Lower lobe of right lung (tissue), 2 donors: ENCODE results near the gene COLQ. TPM values are rescaled to one million over a fixed set of nuclear protein-coding genes. Genes with fewer than 3 reads are reported as not detected.

Source experiments
- ATAC-seq, 2 donors: fragments of 200-7000 bp; cut with Tn5 transposase; one replicate each; pipeline ENCODE4 v1.9.1; 2020 to 2022; ENCODE audit warnings: mild to moderate bottlenecking in 2 of 2, moderate library complexity in 2 of 2
- DNase-seq: peaks from one replicate; pipeline ENCODE4 v3.0.0-alpha.2; 2020
- H3K27ac ChIP-seq: fragments of 200-600 bp; one replicate; pipeline ENCODE4 v1.8.0; 2022
- H3K27me3 ChIP-seq: fragments of 200-600 bp; one replicate; pipeline ENCODE4 v1.8.0; 2022; ENCODE audit warnings: low read depth
- H3K36me3 ChIP-seq: fragments of 200-600 bp; one replicate; pipeline ENCODE4 v1.8.0; 2022; ENCODE audit warnings: mild to moderate bottlenecking
- H3K4me1 ChIP-seq: fragments of 200-600 bp; one replicate; pipeline ENCODE4 v1.8.0; 2022
- H3K4me3 ChIP-seq: fragments of 200-600 bp; one replicate; pipeline ENCODE4 v1.8.0; 2022; ENCODE audit warnings: mild to moderate bottlenecking
- H3K9me3 ChIP-seq: fragments of 200-600 bp; one replicate; pipeline ENCODE4 v1.8.0; 2022
- CTCF ChIP-seq: fragments of 200-600 bp; IDR thresholded peaks from one replicate; pipeline ENCODE4 v1.8.0; 2022; ENCODE audit warnings: antibody characterized with exemption, mild to moderate bottlenecking
- intact Hi-C: fragments of 100-400 bp; cut with DNase I; formaldehyde crosslinking; loops from one replicate; pipeline ENCODE4 v1.11.0; 2022
- total RNA-seq: library from RNA; stranded (reverse); fragmentation: NEBNext Ultra II Directional; extraction: Animal tissue kit (Norgen Biotek cat#: 25700); gene quantifications from one replicate; pipeline ENCODE4 v1.2.1, GENCODE V29; 2021
- donor health status: DM: no; HTN: yes; CAD: no; lungs with severe emphysema.

The COLQ gene
- total RNA-seq, 1 donor from 2014 or later: 2.0 TPM

- Histone ChIP-seq H3K27me3 (no peaks in the 10 kb centered on the region), H3K4me1 (no peaks in the 10 kb centered on the region), H3K9me3 (no peaks in the 10 kb centered on the region), H3K27ac (no peak overlapping the region), H3K36me3 (no peaks in the 10 kb centered on the region), H3K4me3 (no peak overlapping the region)
- intact Hi-C loops: no loop called here
- ATAC-seq (no peak), DNase-seq (no peak)
- no peak for TF ChIP-seq CTCF
These were observed 66.5 kb downstream of the COLQ start for GRCh38 chr3:15454965-15455364.

DNA sequence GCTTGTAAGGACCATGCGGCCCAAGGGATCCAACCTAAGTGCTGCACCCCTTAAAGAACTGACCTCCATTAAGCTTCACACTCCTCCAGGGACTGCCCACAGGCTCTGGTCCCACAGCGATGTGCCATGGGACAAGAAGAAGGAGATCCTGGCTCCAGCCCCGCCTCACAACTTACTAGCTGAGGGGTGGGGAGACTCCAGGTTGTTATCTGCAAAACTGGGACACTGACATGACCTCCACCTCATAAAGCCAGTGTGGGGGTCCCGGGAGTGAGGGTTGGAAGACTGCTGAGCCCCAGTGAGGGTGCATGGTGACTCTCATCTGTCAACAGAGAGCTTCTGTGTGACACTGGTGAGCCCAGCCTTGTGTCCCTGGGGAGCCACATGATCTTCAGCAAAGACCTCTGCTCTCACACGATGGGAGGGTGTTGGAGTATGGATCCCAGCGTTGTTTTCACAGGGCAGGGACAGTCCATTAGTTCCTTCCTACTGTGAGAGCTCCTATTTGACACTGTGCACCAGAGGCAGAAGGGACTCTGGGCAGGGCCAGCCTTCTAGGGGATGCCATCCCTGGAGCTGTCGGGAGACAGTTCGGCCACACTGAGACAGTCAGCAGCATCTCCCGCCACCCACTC lies 67.4 kb downstream of the COLQ start:
- Histone ChIP-seq H3K4me1 (no peaks in the 10 kb centered on the region), H3K36me3 (no peaks in the 10 kb centered on the region), H3K27ac (no peak overlapping the region), H3K9me3 (no peaks in the 10 kb centered on the region), H3K4me3 (no peak overlapping the region), H3K27me3 (no peaks in the 10 kb centered on the region)
- DNase-seq (no peak), ATAC-seq (no peak)
- TF ChIP-seq CTCF: no peak
- intact Hi-C loops: no loop called here

GRCh38 chr3:15453501-15453900 lies 68.0 kb downstream of the COLQ start:
- Histone ChIP-seq H3K27me3 (no peaks in the 10 kb centered on the region), H3K4me3 (no peak overlapping the region), H3K27ac (no peak overlapping the region), H3K4me1 (no peaks in the 10 kb centered on the region), H3K9me3 (no peaks in the 10 kb centered on the region), H3K36me3 (no peaks in the 10 kb centered on the region)
- TF ChIP-seq CTCF: no peak
- intact Hi-C loops: no loop called here
- DNase-seq: no peak
- no peak for ATAC-seq

DNA sequence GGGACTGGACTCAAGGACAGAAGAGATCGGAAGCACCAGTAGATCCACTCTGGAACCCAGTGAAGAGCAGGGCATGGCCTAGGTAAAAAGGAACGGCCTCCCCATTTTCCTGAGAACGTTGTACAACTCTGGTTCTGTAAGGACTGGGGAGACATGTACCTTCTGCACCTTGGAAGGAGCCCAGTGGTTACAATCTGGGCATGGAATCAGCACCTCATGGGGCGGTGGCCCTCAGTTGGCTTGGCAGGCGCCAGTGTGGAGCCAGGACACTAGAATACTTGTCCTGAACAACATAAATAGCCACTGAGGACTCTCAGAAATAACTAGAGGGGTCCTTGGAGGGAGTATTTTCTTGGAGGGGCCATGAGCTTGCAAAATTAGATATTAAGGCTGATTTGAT lies 68.5 kb downstream of the COLQ start:
- Histone ChIP-seq H3K4me3 (no peak overlapping the region), H3K4me1 (no peaks in the 10 kb centered on the region), H3K36me3 (no peaks in the 10 kb centered on the region), H3K27me3 (no peaks in the 10 kb centered on the region), H3K9me3 (no peaks in the 10 kb centered on the region), H3K27ac (no peak overlapping the region)
- intact Hi-C loops: no loop called here
- no peak for DNase-seq
- ATAC-seq: no peak
- no peak for TF ChIP-seq CTCF

DNA sequence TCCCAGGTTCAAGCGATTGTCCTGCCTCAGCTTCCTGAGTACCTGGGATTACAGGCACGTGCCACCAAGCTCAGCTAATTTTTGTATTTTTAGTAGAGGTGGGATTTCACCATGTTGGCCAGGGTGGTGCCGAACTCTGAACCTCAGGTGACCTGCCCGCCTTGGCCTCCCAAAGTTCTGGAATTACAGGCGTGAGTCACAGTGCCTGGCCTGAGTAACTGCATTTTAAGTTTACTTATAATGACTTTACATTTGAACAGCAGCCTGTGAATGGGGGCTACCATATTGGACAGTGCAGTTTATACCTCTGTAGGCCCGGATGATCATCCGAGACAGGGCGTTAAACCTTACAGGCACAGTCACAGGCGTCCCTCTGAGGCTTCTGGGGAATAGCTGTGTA lies 69.3 kb downstream of the COLQ start:
- Histone ChIP-seq H3K36me3 (no peaks in the 10 kb centered on the region), H3K27ac (no peak overlapping the region), H3K27me3 (no peaks in the 10 kb centered on the region), H3K4me3 (no peak overlapping the region), H3K4me1 (no peaks in the 10 kb centered on the region), H3K9me3 (no peaks in the 10 kb centered on the region)
- no peak for TF ChIP-seq CTCF
- no peak for DNase-seq
- ATAC-seq: no peak
- intact Hi-C loops: no loop called here
